T-helper 1 cell treated with Interleukin-12 subunit alpha and Interleukin-12 subunit beta and Interleukin-4 antibody, amounts not matched to agents 30 ng/mL and 1 ng/mL, for 36 hours (primary cell): ENCODE measurements around the gene ZCCHC24. TPM values are rescaled to one million over a fixed set of nuclear protein-coding genes. Genes with fewer than 3 reads are reported as not detected.
"Not testable (repeated sequence)": the region's sequence is repeated elsewhere in the genome, so short reads cannot be mapped to it uniquely, and the experiment has no call there.

Experiments used
- intact Hi-C: fragments of 100-400 bp; cut with micrococcal nuclease; formaldehyde crosslinking; loops from one replicate; pipeline ENCODE4 v1.15.1; 2024
- total RNA-seq: library from RNA; stranded (reverse); gene quantifications from 2 replicates; pipeline ENCODE4 v1.2.3, GENCODE V29; 2022

The ZCCHC24 gene
- total RNA-seq, 1 donor from 2014 or later = 0.74 TPM

DNA sequence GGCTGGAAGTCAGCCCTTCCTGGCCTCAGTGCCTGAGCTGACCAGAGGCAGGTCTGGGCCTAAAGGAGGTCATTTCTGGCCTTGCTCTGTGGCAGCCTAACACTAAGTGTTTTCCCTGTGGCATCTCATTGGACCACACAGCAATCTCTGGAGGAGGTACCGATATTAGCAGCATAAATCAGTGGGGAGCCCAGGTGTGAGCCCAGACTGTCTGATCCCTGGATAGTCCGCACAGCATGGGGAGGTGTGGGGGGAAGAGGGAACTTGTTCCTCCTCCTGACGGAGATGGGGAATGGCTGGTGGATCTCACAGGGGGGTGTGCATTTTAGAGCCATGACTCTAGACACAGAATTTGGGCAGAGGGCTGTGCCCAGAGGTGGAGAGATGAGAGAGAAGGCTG is 109.1 kb downstream of the ZCCHC24 start:
- intact Hi-C loops = no loop called here

GRCh38 chr10:79335470-79336235 is 109.8 kb downstream of the ZCCHC24 start:
- intact Hi-C loops = no loop called here

GRCh38 chr10:79335094-79335469 is 110.3 kb downstream of the ZCCHC24 start:
- intact Hi-C loops = no loop called here

- intact Hi-C loops = no loop called here
These were observed 110.9 kb downstream of the ZCCHC24 start for GRCh38 chr10:79334573-79334972.

DNA sequence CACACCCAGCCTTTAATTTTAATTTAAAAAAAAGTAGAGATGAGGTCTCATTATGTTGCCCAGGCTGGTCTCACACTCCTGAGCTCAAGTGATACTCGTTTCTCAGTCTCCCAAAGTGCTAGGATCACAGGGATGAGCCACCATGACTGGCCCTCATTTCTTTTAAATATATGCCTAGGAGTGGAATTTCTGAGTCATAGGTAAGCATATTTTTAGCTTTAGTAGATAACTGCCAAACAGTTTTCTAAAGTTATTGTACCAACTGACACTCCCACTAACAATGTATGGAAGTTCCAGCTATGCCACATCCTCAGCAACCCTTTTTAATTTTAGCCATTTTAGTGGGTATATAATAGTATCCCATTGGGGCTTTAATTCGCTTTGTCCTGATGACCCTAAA is 111.9 kb downstream of the ZCCHC24 start:
- intact Hi-C loops = no loop called here

- intact Hi-C loops = not testable (repeated sequence)
These were observed 112.7 kb downstream of the ZCCHC24 start for GRCh38 chr10:79332610-79333315.

Other genes with a start within 250 kb of the ZCCHC24 start
- gene PPIF, start 98.2 kb downstream of the ZCCHC24 start, total RNA-seq = 172 and 173 TPM in 2 replicates
- 0.12 and 0.27 TPM in 2 replicates for gene EIF5AL1, start 66.9 kb upstream of the ZCCHC24 start, total RNA-seq
- not detected in 2 replicates for gene SFTPA2, start 114.8 kb upstream of the ZCCHC24 start, total RNA-seq
- gene SFTPA1, start 165.3 kb upstream of the ZCCHC24 start, total RNA-seq = not detected in 2 replicates